WI38 (cell line): ENCODE results near the gene PSPC1.
"Not testable (repeated sequence)": the region's sequence is repeated elsewhere in the genome, so short reads cannot be mapped to it uniquely, and the experiment has no call there.

Experiments
- H3K4me3 ChIP-seq: 2 replicates; pipeline ENCODE4 v1.5.1; 2011; ENCODE audit warnings: low read depth, mild to moderate bottlenecking, control low read depth, low read length
- TF ChIP-seq, protein P1 (sequence below): IDR thresholded peaks from 2 replicates; pipeline ENCODE4 v1.5.1; 2012; ENCODE audit warnings: low read depth, mild to moderate bottlenecking, control low read depth, low read length

The PSPC1 gene

DNA sequence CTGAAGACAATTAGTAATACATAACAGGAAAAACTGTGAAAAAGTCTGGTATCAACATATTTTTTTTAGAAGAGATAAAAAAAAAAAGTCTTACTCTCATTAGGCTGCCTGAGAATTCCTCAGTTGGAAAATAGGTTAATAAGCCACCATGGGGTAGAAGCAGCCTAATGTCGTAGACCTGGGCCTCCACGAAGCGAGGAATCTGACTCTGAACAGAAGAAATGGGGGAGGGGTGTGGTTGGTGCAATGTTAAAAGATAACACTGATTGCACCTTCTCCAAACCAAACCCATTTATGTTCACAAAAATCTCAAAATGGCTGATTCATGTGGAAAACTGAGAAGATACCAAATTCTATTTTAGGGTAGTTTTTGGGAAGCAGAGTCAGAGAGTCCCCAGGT, 86.9 kb downstream of the PSPC1 start:
- TF ChIP-seq, protein P1, sequence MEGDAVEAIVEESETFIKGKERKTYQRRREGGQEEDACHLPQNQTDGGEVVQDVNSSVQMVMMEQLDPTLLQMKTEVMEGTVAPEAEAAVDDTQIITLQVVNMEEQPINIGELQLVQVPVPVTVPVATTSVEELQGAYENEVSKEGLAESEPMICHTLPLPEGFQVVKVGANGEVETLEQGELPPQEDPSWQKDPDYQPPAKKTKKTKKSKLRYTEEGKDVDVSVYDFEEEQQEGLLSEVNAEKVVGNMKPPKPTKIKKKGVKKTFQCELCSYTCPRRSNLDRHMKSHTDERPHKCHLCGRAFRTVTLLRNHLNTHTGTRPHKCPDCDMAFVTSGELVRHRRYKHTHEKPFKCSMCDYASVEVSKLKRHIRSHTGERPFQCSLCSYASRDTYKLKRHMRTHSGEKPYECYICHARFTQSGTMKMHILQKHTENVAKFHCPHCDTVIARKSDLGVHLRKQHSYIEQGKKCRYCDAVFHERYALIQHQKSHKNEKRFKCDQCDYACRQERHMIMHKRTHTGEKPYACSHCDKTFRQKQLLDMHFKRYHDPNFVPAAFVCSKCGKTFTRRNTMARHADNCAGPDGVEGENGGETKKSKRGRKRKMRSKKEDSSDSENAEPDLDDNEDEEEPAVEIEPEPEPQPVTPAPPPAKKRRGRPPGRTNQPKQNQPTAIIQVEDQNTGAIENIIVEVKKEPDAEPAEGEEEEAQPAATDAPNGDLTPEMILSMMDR = no peak
- no peak overlapping the region for H3K4me3 ChIP-seq

DNA sequence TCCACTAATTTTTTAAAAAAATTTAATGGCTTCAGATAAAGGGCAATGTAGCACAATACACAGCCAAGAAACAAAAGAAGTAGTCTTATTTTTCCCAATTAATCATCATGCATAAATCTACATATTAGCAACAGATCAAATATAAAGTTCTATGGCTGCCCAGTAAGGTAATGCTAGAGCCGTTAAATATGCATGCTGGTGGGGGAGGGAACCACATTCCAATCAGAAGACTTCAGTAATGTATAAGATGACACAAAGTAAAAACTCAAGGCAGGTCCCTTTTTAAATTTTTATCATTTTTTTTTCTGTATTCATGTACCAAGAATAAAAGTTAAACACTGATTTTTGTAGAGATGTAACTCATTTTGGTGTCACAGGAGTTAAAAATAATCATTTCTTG, 87.3 kb downstream of the PSPC1 start:
- no peak overlapping the region for H3K4me3 ChIP-seq
- TF ChIP-seq, protein P1 = no peak

DNA sequence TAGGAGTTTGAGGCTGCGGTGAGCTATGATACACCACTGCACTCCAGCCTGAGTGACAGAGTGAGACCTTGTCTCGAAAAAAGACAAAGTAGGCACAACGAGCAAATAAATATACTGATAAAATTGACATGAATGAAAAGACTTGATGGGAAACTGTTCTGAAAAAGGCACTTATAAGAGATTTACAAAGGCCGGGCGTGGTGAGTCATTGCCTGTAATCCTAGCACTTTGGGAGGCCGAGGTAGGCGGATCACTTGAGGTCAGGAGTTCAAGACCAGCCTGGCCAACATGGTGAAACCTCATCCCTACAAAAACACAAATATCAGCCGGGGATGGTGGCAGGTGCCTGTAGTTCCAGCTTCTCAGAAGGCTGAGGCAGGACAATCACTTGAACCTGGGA, 91.3 kb downstream of the PSPC1 start:
- not testable (repeated sequence) for H3K4me3 ChIP-seq

DNA sequence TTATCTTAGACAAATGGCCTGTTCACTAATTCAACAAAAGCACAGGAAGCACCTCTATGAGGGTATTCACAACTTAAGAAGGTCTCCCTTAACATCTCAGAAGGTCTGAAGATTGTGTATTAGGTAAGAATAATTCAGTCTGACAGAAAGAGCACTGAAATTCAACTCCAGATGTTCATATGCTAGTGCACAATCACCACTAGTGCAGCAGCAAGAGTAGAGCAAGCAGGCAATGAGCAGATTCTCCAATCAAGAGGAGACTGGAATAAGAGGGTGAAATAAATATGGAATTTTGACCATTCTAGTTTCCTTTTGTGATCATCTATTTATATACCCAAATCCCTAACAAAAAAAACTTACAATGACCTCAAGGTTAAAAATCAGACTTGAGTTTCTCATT, 97.3 kb downstream of the PSPC1 start:
- no peak overlapping the region for H3K4me3 ChIP-seq
- TF ChIP-seq, protein P1 = no peak

DNA sequence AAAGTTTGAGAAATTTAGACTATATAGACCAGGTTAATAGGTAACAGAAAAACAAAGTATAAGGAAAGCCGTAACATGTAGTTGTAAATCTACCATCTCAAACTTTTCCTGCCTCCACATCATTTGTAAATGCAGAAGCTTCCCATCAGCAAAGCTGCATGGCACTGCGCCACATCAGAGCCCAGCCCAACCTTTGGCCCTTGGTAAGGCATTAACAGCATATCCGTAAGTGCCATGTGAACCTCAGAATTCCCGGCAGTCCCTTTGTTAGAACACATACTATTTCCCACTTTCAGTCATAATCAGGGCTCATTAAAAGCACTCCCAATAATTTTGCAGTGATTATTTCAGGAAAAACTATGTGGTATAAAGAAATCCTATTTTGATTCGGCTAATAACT, 97.7 kb downstream of the PSPC1 start:
- TF ChIP-seq, protein P1 = no peak

DNA sequence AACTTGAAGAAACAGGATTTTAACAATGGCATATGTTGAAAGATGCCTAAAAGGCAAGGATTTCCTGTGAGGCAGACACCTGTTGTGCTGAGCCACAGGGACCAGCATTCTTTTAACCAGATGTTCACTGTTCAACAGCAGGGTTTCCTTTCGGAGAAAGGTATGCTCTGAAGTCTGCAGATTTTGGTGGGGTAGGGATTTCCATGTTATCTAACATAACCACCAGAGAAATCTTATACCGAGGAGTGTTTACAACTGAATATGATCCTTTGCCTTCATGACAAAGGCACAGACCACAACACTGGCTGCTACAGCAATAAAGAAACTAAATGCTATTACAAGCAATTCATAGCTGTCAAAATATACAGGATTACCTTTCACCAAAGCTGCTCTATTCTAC, 101.2 kb downstream of the PSPC1 start:
- H3K4me3 ChIP-seq = no peak overlapping the region
- TF ChIP-seq, protein P1 = no peak

More for the DNA sequence above, 97.7 kb downstream of the PSPC1 start:
- H3K4me3 ChIP-seq = no peak overlapping the region

DNA sequence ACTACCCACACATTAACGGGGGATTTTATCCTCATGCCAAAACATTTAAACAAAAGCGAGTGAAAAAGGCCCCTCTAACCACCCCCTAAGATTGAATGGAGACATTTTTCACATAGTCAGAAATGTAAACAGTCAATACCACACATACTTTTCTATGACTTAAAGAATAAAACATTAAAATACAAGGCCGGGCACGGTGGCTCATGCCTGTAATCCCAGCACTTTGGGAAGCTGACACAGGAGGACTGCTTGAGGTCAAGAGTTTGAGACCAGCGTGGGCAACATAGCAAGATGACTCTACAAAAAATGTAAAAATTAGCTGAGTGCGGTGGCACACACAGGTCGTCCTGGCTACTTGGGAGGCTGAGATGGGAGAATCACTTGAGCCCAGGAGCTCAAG, 102.0 kb downstream of the PSPC1 start:
- H3K4me3 ChIP-seq = no peak overlapping the region

DNA sequence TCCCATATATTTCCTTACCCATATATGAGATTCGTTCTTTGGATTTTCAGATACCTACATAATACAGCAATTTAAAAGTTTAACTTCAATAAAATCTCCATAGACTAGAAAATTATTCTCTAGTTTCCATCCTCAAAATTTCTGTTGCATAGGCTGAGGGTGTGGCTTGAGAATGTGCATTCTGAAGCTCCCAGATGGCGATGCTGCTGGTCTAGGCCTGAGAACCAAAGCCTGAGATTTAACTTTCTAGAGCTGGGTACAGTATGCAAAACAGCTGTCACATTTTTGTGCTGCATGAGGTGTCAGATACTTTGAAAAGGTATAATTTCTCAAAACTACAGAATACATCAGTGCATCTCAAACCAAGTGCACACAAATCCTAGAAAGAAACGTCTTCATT, 106.6 kb downstream of the PSPC1 start:
- TF ChIP-seq, protein P1 = no peak
- H3K4me3 ChIP-seq = no peak overlapping the region

More for the DNA sequence above, 102.0 kb downstream of the PSPC1 start:
- TF ChIP-seq, protein P1 = no peak
